Amniotic epithelial cell (primary cell): ENCODE results near the gene LIPE.

Source experiments
- DNase-seq: peaks from one replicate; pipeline ENCODE4 v3.0.0-alpha.2; 2010; ENCODE audit warnings: low read depth

Gene LIPE

DNA sequence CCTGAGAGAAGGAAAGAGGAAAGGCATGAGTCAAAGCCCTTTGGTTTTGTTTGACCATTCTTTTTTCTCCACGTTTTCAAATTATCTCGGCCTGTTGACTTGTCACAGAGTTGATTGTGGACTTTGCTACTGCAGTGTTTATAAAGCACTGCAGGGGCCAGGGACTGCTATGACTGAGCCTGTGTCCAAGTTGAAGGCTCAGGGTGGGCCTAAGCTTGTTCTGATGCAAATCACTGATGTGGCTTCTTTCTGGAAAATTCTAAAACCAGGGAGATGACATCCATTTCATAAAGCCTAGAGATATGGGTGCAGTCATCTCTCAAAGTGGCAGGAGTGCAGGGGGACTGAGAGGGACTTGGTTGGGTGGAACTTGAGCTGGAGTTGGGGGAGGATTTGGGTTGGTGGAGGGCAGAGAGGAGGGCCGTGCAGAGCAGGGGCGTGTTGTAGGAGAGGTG lies 16.8 kb upstream of the LIPE start:
- no peak for DNase-seq

DNA sequence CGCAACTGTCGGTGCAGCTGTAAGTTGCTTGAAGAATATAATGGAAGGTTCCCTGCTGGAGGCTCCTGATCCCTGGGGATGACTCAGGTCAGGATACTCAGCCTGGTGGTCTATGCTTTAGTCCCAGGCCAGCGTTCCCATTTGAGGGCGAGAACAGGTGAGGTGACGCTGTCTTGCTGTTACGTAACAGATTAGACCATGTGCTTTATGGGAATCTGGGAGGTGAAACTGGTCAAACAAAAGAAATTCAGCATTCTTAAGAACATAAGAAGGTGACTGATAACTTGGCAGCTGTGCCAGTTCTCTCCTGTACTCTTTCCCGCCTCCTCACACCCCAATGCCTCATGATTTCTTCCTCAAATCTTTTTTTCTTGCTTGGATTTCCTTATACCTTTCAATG lies 15.6 kb upstream of the LIPE start, which contains the start of gene CXCL17:
CXCL17 (minus strand) TSS at position 114 of the 400 bp plus-strand sequence. CDS start 114 bp downstream, outside the sequence.
- DNase-seq, result no peak

DNA sequence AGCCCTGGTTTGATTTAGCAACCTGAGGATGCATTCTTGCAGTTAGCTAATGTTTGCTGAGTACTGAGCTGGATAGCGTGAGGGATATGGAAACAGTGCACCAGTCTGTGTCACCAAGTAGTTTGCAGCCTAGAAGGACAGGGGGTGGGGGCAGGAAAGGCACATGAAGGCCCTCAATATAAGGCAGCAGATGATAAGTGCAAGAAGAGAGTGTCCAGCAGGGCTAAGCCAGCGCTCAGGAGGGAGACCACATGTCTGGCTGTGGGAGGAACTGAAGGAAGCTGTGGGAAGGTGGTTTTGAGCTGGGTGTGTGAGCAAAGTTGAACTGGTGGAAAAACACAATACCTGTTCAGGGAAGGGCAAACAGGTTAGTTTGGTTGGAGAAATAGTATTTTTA lies 13.9 kb upstream of the LIPE start:
- no peak for DNase-seq

DNA sequence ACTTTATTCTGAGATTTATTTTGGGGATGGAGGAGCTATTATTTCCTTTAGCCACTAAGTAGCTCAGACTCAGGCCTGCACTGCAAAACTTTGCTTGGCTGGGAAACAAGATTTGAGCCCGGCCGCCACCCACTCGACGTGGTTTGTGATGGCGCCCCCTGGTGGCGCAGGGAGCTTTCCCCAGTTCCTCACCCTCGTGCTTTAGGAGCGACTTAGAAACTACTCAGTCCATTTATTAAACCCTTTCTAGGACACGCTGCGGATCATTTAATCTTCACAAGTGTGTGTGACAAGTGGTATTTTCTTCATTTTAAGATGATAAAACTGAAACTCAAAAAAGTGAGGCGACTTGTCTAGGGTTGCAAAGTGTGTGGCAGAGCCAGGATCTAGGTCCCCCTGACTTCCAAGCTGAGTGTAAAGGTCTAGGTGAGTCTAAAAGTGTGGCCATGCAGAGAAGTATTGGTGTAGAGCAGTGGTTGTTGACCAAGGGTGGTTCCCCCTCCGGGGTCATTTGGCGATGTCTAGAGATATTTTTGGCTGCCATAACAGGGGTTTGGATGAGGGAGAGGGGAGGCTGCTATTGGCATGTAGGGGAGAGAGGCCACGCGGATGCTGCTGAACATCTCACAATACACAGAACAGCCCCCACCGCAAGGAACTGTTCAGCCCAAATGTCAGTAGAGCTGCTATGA lies 13.3 kb upstream of the LIPE start:
- DNase-seq, result peak; percentile 59

DNA sequence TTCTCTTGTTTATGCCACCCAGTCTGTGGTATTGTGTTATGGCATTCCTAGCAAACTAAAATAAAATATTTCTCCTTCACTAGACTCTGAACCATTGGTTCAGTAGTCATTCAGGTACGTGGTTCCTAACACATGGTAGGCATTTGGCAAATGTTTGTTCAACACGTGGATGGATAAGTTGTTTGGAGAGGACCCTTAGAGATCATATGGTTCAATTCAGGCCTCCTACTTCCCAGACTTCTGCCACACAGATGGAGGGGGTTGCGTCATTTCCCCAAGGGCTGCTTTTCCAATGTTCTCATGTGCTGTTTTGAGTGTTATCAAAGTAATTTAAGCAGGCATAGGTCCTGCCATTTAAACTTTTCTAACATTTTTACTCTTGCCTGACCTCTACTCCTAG lies 8.8 kb upstream of the LIPE start:
- DNase-seq, result peak; percentile 40

DNA sequence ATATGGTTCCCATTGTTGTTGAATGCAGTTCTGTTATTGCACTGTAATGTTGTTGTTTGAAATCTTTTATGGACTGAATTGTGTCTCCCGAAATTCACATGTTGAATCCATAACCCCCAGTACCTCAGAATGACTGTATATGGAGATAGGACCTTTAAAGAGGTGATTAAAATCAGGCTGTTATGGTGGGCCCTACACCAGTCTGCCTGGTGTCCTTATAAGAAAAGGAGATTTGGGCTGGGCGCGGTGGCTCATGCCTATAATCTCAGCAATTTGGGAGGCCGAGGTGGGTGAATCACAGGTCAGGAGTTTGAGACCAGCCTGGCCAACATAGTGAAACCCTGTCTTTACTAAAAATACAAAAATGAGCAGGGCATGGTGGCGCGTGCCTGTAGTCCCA lies 8.1 kb upstream of the LIPE start:
- no peak for DNase-seq

DNA sequence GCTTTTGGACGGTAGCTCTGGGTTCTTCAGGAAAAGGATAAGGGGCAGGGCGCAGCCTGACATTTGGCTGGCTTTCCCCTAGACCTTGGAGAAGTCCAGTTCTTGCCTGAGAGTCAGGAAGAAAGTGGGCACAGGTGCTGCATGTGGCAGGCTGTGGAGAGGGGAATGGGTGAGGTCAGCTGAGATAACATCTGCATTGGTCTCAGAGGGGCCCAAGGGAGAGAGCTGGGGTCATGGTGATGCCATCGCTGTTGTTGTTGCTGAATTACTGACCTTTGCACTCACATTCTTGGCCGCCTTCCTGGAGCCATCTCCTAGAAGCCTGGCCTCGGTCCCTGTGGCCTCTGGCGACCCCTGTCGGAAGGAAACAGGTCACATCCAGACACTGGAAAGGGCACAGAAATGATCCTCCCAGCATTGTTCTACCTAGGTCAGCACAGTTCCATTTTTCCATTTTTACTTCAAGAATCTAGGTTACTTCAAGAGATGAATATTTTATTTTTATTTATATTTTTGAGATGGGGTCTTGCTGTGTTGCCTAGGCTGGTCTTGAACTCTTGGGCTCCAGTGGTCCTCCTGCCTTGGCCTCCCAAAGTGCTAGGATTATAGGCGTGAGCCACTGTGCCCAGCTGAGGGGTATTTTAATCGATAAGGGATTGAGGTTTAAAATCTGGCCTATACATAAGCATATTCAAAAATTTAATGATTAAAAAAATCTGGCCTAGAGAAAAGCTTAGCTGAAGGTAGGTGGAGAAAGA lies 6.5 kb upstream of the LIPE start:
- DNase-seq, result peak; percentile 81

DNA sequence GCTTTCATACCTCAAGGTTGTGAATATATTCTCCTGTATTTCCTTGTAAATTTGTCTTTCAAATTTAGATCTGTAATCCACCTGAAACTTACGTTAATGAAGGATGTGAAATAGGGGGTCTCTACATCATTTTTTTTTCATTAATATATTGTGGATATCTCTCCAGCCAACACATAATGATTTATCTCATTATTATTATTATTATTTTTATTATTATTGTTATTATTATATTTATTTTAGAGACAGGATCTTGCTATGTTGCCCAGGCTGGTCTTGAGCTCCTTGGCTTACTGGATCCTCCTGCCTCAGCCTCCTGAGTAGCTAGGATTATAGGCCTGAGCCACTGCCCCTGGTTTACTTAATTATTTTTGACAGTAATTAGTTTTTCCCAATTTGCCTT lies 4.3 kb upstream of the LIPE start:
- no peak for DNase-seq

DNA sequence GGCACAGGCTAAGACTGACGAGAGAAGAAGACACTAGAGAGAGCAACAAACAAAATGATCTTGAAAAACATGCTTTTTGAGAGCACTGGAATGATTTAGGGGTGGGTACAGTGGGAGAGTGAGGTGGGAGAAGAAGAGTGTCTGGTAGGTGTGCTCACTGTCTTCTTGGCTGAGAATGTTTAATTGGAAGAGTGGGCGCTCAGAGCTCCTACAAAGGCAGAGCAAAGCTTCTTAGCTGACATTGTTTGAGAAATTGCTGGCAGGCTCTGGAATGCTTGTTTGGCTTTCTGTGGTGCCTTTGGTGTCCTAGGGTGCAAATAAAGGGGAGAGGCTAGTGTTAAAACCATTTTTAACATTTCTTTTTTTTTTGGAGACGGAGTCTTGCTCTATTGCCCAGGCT lies 1.5 kb upstream of the LIPE start:
- no peak for DNase-seq

DNA sequence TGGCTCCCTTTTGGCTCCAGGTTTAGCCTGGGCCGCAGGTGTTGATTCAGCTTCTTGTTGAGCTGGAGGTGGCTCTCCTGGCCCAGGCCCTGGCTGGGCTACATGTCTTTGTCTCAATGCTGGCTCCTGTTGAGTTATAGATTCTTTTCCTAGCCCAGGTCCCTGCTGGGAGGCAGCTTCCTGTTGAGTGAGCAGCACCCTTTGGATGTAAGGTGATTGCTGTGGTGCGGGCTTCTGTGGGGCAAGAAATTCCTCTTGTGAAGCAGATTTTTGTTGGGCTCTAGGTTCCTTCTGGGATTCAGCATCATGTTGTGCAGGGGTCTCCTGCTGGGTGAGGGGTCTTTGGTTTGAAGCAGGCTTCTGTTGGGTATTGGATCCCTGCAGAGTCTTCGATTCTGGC lies 545 bp downstream of the LIPE start:
- no peak for DNase-seq

DNA sequence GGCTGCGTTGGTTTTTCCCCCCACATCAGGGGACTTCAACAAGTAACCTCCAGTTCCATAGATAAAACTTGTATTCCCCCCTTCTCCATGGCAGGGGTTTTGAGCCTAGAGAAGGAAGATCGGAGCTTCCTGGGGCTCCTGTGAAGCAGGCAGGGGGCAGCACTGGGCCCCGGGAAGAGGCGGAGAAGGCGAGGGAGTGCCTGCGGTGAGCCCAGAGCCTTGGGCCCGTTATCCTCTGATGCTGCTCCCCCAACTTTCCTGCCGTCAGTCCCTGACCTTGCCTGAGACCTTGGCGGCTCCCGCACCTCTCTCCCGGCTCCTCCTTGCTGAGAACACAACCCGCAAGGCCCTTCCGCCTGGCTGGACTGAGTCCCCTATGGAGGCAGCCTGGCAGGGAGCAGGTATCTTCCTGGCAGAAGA lies 2.5 kb downstream of the LIPE start:
- DNase-seq, result peak; percentile 35

DNA sequence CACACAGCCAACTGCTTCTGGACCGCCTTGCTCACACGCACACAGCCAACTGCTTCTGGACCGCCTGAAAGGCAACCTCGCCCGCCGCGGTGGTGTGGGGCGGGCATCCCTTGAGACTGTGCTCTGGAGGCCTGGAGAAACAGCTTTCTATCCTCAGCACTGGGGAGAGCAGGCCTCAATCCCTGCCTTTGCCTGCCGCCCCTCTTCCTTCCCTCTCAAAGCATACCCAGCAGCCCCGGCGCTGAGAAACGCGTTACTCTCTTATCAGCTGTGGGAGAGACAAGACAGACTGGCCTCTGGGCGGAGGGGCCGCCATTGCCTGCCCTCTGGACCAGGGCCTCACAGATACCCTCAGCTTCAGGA lies 2.9 kb downstream of the LIPE start:
- peak; percentile 16 for DNase-seq

DNA sequence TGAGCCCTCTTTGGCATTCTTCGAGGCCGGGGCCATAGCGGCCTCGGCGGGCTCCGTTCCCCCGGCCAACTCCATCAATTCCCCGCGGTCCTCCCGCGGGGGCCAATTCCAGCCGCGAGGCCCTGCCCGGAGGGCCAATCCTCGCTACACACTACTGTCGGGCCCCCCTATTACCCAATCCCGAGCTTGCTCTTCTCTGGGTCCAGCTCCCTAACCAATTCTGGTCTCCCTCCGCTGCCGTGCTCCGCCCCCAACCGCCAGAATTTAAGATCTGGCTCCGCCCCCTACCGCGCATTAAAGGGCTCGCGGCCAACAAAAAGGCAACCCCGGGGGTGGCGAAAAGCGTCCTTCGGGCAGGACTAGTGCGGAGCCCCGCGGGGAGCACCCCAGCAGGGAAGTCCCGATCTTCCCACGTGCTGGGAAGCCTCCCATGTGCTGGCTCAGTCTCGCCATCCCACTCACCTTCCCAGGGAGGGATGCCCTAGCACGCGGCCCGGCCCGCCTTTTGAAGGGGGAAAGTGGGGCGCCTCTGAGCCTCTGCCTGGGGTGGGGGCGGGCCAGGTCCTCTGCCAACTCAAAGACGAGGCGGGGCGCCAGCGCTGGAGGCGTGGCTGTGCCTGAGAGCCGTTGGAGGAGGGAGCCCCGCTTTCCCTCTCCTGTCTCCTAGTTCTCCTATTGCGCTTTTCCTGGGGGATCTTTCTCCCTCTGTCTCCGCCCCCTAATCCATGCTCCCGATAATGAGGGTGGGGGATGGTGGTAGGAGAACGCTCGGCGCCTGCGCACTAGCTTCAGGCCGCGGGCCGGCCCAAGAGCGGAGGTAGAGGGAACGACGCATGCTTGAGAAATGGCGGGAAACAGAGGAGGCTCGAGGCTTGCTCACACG lies 3.5 kb downstream of the LIPE start:
- DNase-seq, result peak; percentile 95

DNA sequence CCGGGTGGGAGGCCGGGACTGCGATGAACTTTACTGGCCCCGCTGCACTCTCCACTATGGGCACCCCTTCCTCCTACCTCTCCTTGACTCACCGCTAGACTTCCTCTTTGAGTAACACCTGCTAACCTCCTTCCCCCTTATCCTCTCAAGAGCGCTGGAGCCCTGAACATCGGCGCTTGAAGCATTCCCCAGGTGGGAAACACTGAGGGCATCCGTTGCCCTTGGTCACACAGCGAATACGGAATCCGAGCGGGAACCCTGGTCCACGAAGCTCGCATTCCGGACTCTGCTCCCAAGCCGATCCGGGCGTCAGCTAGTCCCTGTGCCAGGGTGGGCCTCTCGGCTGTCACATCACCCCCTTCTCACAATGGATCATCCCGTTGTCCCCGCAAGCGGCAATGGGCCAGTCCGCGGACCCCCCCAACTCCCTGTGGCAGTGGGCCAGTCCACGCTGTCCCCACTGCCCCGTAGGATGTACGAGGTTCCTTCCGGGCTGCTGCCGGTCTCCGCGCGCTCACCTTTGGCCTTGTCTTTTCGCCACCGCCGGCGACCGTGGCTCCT lies 4.2 kb downstream of the LIPE start:
- no peak for DNase-seq

DNA sequence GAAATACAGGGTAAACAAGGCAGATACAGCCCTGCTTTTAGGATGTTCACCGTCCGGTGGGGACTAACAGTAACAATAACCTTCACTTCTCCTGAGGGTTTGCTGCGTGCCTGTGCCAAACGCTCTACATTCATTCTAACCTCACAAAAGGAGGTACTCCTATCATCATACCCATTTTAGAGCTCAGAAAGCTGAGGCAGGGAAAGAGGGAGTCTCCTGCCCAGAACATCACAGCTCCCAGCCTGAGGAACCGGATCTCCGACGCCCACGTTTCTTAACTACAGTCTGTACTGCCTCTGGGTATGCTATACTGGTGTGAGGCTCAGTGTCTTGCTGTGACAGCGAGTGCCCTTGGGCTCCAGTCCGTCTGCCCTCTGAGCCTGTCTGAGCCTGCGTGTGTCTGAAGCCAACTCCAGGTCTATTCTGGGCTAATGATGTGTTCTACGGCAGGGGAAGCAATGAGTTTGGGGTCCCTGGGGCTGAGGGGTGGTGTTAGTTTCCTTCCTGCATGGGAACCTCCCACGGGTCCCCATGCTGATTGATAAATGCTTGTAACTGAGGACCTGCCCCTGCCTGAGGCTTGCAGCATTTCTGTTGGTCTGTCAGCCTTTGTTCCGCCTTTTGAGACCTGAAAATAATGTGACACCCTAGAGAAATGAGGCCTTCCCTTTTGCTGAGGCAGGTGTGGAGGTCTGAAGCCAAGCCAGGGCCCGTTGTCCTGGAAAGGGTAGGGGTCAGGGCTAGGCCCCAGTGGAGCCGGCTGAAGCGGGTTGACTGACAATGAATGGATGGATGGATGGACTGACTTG lies 4.9 kb downstream of the LIPE start:
- DNase-seq, result no peak

DNA sequence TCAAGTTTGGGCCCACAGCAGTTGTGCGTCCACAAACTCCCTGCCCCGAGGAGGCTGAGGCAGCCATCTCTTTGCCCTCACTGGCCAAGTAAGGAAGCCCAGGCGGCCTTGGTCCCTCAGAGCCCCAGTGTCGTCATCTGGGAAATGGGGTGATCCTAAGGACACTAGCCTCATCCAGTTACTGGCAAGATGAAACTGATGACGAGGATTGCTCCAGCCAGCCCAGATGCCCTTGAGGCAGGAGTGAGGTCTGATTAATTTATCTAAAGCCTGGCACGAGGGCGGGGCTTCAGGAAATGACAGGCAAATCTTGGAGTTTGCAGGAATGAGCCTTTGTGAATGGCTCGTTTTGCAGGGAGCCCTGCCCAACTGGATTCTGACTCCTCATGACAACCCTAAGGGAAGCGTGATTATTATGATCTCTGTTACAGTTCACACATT lies 5.6 kb downstream of the LIPE start:
- DNase-seq, result peak; percentile 42

DNA sequence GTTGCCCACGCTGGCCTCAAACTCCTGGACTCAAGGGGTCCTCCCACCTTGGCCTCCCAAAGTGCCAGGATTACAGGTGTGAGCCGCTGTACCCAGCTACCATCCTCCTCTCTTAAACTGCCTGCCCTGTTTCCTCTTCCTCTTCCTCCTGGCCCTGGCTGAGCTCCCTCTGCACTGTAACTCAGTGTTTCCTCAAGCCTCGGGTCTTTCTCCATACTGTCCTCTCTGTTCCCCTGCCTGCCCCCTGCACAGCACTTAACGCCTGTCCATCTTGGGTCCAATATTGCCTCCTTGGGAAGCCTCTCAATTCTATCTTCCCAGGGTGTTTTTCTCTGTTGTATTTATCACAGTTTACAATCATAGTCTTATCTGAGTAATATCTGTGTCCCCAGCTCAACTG lies 6.1 kb downstream of the LIPE start:
- DNase-seq, result no peak

DNA sequence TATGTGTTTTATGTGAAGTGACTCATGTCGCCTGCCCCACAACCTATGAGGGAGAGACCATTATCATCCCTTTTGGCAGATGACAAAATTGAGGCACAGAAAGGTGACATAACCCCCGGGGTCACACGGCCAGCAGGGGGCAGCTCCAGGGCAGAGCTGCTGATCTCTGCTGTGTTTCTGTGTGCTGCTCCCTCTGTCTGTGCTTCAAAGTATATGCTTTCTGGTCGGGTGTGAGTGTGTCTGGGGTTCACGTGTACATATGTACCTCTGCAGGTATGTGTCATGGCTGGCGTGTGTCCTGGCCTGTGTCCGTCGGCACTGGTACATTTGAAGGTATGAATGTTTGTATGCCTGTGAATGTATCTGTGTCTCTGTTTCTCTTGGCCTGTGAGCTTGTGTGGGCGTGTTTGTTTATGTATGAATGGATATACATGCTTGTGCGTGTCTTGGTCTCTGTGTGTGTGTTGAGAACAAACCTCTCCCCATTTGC lies 7.1 kb downstream of the LIPE start:
- DNase-seq, result peak; percentile 56

DNA sequence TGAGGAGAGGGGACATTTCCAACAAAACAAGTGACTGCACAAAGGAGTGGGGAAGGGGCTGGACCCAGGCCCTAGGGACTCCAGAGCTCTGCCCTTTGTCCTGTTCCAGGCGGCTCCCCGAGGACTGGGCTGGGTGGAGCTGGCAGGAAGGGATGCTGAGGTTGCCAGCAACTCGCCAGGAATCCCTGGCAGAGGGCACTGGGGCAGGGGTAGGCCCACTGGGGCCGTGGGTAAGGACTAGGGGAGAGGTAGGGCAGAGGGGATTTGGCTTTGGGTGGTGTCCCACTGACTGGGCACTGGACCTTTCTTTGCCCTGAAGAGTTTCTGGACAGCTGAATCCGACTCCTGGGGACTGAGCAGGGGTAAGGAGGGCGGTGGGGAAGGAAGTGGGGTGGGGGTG lies 7.9 kb downstream of the LIPE start:
- DNase-seq, result no peak

DNA sequence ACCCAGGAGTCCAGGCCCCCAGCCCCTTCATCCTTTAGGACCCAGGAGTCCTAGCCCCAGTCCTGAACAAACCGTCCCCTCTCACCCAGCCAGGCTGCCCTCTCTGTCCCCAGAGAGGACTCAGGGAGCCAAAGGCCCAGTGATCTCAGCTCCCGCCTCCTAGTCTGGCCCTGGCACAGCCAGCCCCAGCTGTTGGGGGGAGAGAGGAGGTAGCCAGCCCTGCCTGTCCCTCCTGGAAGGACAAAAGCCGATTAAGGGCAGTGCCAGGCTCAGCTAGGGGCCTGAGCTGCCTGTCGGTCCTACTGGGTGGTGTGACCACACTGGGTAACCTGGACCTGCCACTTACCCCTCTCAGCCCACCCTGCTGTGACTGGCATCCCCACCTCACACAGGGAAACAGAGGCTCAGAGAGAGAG lies 14.5 kb downstream of the LIPE start:
- no peak for DNase-seq

DNA sequence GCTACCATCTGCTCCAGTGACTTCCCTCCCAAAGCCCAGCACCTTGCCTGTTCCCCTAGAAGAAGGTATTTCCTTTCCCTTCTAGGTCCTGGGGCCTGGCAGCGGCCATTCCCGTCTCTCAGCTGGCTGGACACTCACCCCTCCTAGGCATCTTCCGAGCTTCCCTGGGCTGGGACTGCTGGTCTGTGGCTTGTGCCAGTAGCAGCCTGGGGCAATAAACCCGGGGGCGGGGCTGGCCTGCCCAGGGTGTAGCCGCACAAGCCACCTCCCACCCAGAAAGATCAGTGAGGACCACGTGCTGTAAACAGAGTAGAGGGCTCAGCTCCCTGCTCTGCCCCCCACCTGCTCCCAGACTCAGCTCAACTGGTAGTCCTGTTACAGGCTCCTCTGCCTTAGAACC lies 15.0 kb downstream of the LIPE start:
- no peak for DNase-seq
